Activated naive CD4-positive, alpha-beta T cell treated with anti-CD3 and anti-CD28 coated beads, Interleukin-2, amount 50 U/mL, for 16 hours (primary cell): ENCODE results near the gene BUB1B.
"Not testable (repeated sequence)": the region's sequence is repeated elsewhere in the genome, so short reads cannot be mapped to it uniquely, and the experiment has no call there.

Experiments used
- DNase-seq: peaks from one replicate; pipeline ENCODE4 v3.0.0-alpha.2; 2020

Gene BUB1B

DNA sequence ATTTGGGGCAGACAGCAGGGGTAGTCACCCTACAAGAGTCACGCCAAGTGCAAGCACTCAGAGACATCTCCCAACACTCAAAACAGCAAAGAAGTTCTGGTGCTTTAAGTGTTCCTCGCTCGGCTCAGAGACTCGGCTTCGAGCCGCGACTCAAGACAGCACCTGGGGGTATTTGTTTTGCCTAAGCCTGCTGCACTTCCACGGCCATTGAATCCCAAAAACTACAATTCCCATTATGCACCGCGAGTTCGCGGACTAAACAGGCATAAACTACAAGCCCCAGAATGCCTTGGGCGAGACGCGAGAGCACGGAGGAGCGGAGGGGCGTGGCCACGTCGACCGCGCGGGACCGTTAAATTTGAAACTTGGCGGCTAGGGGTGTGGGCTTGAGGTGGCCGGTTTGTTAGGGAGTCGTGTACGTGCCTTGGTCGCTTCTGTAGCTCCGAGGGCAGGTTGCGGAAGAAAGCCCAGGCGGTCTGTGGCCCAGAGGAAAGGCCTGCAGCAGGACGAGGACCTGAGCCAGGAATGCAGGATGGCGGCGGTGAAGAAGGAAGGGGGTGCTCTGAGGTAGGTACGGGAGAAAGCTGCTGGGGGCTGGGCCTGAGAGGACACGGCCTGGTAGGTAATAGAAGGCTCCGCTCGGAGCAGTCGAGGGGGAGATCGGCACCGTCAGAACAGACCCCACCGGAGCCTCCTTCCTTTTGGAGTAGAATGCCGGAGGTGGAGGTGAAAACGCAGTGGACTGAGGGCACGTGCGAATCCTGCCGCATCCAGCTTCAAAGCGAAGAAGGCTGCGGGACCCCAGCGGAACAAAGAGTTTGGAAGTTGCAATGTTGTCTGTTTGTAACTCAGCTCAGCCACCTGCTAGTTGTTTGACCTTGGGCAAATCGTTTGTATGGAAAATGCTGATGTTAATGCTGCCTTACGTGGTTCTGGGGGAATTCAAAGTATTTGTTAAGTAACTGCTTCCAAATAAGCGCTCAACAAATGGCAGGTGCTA, at the start of gene BUB1B:
Gene BUB1B (plus strand): TSS at position 381 of the 1,000 bp plus-strand sequence. CDS start 152 bp downstream, at position 533.
- DNase-seq = peak; percentile 92

DNA sequence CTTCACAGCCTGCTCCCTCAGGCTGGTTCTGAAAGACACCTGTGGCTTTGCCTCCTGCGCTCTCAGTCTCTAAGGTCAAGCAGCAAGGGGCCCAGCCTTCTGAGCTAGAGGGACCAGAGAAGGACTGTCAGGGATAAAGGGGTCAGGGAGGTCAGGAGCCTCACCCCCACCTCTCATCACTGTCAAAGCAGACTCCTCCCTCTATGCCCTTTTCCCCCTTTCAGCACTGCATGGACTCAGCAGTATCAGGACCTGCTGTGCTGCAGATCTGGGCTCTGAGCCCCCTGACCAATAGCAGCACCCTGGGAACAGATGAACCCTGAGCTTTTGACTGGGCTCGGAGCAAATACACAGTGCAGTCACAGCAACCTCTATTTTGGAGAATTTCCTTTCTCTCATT, 49.0 kb upstream of the BUB1B start:
- DNase-seq = no peak

DNA sequence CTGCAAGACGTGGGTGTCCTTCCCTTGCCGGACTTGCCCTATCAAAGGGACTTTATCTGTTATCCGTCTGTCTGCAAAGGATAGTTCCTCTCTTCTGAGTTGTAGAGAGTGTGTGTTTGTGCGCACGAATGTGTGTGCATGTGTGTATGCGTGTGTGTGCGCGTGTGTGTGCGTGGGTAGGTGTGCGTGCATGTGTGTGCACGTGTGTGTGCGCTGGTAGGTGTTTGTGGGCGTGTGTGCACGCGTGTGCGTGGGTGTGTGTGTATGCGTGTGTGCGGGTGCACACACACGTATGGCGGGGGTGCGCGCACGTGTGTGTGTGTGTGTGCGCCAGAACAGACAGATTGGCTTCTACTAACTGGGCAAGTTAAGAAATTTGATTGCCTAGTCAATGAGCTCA, 48.1 kb upstream of the BUB1B start:
- DNase-seq = no peak

DNA sequence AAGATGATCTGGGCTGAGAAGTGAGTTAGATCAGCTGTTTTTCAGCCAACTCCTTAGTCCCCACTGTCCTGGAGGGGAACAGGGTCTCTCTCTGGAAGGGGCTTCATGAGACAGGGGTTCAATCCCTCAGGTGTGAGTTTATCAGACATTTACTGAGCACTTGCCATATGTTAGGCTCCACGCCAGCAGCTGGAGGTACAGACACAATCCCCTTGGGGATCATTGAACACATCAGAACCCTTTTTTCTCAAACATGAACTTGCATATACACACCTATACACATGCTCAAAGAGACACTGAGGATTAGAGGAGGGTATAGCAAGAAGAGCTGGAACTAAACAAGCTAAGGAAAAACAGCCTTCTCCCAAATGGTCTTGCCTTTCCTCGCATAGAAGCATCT, 46.7 kb upstream of the BUB1B start:
- DNase-seq = no peak

GRCh38 chr15:40115106-40115505, 45.8 kb upstream of the BUB1B start:
- DNase-seq = not testable (repeated sequence)

- no peak for DNase-seq
These were observed 45.2 kb upstream of the BUB1B start for GRCh38 chr15:40115670-40116093.

DNA sequence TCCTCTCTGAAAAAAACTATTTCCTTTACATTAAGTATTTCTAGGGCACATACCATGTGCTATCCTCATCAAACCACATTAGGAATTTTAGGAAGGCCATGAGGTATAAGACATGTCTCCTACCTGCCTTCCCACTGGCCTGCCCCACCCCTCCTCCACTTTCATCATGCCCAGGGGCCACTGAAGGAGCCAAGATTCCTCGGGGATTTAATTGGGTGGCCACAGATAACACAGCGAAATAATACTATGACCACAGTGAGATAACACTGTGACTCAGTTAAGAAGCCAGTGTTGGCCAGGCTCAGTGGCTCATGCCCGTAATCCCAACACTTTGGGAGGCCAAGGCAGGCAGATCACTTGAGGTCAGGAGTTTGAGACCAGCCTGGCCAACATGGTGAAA, 42.4 kb upstream of the BUB1B start:
- DNase-seq = no peak

DNA sequence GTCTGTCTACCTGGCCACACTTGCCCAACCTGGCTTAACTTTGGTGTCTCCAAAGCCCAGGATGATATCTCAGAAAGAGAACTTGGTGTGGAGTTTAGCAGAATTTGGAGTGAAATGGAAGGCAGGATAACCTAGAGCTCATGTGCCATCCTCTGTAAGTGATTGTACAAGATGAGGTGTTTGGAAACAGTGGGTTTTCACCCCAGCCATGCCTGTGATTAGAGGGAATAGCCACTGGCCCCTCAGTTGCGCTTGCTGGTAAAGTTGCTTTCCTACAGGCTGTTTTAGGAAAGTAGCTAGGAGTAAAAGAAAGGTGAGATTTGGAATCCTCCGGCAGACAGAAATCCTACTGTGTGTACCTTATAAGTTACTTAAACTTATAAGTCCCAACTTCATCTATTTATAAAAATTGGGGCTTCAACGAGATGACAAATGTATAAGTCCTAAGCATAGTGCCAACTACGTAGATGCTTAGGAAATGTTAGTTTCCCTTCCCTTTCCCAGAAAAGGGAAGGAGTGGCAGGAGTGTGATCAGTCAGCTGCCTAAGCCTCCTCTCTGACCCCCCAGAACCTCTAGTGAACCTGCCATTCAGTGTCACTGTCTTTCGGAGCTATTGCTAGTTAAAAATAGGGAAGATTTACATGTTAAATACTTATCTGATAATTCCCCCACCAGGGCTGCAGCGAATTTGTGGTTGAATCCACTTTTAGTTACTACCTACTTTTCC, 38.8 kb upstream of the BUB1B start:
- DNase-seq = no peak

DNA sequence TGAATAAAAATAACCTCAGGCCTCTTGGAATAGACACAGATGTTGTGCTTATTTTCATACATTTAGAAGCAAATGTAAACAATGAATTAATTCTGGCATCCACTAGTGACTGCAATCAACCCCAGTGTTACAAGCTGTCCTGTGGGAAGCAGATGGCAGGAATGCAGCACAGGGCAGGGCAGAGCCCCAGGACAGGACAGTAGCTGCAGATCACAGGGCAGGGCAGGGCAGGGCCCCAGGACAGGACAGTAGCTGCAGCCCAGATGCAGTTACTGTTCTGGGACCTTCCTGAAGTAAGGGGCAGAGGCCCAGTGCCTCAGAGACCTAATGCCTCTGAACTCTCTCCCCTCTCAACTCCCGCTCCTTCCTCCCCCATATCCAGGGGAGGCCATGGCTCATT, 37.9 kb upstream of the BUB1B start:
- not testable (repeated sequence) for DNase-seq

- DNase-seq = not testable (repeated sequence)
These were observed 37.0 kb upstream of the BUB1B start for GRCh38 chr15:40123863-40124262.

DNA sequence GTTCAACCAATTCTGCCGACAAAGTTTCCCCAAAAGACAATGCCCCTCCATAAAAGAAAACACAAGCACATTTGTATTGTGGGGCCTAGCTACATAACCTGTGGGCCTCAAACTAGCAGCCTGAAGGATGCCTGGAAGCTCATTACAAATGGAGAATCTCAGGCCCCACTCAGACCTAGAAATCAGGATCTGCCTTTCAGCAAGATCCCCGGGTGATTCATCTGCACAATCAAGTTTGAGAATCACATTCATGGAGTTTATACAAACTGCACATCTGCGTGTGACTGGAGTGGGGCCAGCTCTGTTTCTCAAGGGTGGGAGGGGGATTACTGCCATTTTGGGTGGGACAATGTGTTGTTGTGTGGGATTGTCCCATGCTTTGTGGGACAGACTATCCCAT, 36.5 kb upstream of the BUB1B start:
- DNase-seq = not testable (repeated sequence)

DNA sequence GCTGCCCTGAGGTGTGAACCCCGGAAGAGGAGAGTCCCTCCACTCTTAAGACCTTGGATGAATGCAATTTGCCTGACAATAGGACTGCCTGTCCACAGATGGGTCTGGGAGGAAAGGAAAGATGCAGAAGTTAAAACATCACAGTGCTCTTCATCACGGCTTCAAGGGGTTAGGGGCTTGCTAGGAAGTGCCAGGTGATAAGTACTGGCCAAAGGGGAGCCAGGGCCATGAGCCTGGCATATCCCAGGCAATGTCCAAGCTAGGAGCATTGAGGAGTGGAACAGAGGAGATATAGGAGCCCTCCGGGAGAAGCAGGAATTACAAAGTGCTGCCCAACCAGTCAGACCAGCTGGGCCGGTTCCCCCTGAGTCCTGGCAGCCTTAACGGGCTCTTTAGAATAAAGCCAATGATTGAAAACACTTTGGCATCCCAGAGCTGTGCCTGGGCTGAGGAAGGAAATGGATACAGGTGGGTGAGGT, 36.0 kb upstream of the BUB1B start:
- DNase-seq = not testable (repeated sequence)

DNA sequence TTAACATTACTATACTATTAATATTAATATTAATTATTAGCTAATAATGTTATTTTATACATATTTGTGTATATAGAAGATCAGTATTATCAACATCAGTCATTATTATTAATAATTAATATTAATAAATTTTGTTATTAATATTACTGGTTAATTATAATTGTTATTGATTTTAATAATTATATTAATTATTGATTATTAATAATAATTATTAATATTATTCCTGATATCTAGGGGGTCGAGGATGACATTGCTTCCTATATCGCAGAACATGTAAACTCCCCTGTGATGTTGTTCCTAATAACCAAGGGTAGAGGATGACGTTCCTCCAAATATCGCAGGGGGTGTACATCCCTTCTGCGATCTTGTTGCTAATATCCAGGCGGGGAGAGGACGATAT, 34.9 kb upstream of the BUB1B start:
- DNase-seq = no peak

DNA sequence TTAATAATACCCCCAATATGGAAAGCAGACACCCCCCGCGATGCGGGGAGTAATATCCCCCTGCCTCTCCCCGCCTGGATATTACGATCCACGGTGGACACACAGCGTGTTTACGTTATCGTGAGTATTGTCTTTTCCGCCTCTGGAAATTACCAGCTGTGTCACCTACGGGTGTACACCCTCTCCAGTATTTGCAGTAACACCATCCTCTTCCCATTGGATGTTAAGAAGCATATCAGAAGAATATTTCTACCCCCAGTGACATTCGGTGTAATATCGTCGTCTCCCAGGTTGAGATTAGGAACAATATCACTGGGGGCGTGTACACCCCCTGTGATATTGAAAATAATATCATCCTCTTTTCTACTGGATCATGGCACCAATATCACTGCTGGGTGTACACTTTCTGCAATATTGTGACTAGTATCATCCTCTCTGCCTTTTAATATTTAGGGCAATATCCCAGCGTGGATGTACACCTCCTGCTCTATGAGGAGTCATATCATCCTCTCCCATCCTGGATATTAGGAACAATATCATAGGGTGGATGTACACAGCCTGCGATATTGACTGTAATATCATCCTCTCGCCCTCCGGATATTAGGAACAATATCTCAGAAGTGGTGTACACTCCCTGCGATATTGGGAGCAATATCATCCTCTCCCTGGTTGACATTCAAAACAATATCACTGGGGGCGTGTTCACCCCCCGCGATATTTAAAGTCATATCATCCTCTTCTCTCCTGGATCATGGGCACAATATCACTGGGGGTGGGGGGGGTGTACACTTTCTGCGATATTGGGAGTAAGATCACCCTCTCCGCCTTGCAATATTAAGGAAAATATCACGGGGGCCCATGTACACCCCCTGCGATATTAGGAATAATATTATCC, 31.9 kb upstream of the BUB1B start:
- DNase-seq = peak; percentile 17

GRCh38 chr15:40130118-40130517, 30.8 kb upstream of the BUB1B start:
- DNase-seq = no peak

DNA sequence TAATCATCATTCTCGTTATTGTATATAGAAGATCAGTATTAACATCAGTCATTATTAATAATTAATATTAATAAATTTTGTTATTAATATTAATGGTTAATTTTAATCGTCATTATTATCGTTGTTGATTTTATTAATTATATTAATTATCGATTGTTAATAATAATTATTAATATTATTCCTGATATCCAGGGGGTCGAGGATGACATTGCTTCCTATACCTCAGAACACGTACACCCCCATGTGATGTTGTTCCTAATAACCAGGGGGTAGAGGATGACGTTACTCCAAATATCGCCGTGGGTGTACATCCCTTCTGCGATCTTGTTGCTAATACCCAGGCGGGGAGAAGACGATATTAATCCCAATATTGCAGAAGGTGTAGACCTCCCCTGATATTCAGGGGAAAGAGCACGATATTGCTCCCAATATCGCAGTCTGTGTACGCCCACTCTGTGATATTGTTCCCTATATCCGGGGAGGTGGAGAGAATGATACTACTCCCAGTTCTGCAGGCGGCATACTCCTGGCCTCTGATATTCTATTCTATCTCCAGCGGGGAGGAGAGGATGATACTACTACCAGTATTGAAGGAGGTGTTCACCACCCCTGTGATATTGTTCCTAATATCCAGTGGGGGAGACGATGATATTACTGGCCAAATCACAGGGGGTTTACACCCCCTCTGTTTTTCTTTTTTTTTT, 29.9 kb upstream of the BUB1B start:
- no peak for DNase-seq

GRCh38 chr15:40133544-40133943, 27.3 kb upstream of the BUB1B start:
- DNase-seq = no peak

DNA sequence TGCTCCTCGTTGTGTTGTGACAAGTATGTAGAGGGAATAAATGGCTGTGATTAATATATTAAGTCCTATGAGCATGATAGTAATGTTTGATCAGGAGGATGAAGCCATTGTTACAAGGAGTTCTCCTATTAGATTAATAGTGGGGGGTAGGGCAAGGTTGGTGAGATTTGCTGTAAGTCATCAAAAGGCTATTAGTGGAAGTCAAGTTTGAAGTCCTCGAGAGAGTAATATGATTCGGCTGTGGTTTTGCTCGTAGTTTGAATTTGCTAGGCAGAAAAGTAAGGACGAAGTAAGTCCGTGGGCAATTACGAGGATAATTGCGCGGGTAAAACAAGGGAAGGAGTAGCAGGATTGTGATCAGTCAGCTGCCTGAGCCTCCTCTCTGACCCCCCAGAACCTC, 26.0 kb upstream of the BUB1B start:
- no peak for DNase-seq

GRCh38 chr15:40135846-40136450, 24.9 kb upstream of the BUB1B start:
- not testable (repeated sequence) for DNase-seq

GRCh38 chr15:40136470-40137302, 24.2 kb upstream of the BUB1B start:
- DNase-seq = no peak
